C4-2B (cell line): ENCODE measurements around the gene USP25.

Experiments
- H3K27ac ChIP-seq: fragments of 450-650 bp; 2 replicates; pipeline ENCODE4 v1.5.1; 2017
- ZFX ChIP-seq: fragments of 450-650 bp; IDR thresholded peaks from 2 replicates; pipeline ENCODE4 v1.6.1; 2017
- TF ChIP-seq, protein P1 (sequence below): fragments of 450-650 bp; conservative IDR thresholded peaks from 2 replicates; pipeline ENCODE4 v1.5.1; 2017; ENCODE audit warnings: mild to moderate bottlenecking

USP25 gene

DNA sequence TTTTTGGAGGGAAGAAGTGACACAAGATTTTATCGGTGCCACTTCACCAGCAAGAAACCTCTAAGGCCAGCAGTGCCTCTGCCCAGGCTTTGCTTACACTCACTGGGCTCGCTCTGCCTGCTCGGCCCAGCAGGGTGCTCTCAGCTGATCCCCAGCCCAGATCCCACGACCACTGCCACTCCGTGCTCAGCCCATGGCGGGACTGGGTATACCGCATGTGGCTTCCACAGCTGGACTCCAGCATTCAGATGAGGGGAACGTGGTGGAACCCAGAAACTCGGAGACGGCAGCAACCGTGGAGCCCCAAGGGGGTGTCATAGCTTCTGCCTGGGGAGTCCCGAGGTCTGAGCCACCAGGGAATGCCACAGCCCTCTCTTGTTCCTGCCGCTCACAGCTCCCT lies 12.9 kb downstream of the USP25 start:
- H3K27ac ChIP-seq = no peak overlapping the region
- TF ChIP-seq, protein P1, sequence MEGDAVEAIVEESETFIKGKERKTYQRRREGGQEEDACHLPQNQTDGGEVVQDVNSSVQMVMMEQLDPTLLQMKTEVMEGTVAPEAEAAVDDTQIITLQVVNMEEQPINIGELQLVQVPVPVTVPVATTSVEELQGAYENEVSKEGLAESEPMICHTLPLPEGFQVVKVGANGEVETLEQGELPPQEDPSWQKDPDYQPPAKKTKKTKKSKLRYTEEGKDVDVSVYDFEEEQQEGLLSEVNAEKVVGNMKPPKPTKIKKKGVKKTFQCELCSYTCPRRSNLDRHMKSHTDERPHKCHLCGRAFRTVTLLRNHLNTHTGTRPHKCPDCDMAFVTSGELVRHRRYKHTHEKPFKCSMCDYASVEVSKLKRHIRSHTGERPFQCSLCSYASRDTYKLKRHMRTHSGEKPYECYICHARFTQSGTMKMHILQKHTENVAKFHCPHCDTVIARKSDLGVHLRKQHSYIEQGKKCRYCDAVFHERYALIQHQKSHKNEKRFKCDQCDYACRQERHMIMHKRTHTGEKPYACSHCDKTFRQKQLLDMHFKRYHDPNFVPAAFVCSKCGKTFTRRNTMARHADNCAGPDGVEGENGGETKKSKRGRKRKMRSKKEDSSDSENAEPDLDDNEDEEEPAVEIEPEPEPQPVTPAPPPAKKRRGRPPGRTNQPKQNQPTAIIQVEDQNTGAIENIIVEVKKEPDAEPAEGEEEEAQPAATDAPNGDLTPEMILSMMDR = no peak
- no peak for TF ChIP-seq ZFX

- TF ChIP-seq, protein P1 = no peak
- TF ChIP-seq ZFX = no peak
- no peak overlapping the region for H3K27ac ChIP-seq
Measured at GRCh38 chr21:15743593-15743992, 13.8 kb downstream of the USP25 start.

DNA sequence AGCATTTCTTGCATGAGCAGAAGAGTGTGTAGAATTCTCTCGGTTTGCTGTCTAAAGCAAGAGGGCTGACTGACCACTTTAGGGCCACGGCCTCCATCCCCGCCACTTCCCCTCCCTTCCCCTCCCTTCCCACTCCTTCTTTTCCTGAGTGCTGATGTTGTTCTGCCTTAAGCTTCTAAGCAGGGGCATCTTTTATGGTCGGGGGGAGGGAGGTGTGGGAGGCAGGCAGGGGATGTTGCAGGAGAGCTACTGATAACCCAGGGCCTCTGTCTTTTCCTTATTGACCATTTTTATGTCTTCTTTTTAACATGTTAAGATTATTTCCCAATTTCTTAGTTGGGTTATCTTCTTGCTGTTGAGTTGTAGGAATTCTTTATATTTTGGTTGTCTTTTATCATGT lies 15.1 kb downstream of the USP25 start:
- no peak overlapping the region for H3K27ac ChIP-seq
- TF ChIP-seq, protein P1 = no peak
- TF ChIP-seq ZFX = no peak

DNA sequence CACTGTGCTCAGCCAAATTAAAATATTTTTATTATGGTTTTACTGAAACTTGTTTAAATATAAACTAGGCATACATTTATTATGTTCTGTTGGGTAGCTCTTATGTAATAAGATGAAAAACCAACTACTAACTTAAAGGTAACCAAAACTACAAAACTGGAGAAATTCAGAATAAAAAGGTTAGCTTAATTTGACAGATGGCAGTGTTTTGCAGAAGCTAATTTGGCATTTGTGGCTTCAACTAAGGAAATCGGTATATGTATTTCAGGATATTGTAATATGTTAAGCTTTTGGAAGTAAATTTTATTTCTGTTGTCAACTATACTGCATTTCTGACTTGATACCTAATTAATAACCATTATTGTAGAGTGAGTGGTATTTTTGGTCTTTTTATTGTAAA lies 18.8 kb downstream of the USP25 start:
- no peak for TF ChIP-seq ZFX
- TF ChIP-seq, protein P1 = no peak
- no peak overlapping the region for H3K27ac ChIP-seq

GRCh38 chr21:15749082-15749860 lies 19.5 kb downstream of the USP25 start:
- TF ChIP-seq, protein P1 = no peak
- TF ChIP-seq ZFX = no peak
- H3K27ac ChIP-seq = no peak overlapping the region

GRCh38 chr21:15749861-15750159 lies 20.0 kb downstream of the USP25 start:
- no peak for TF ChIP-seq ZFX
- H3K27ac ChIP-seq = no peak overlapping the region

GRCh38 chr21:15751037-15751436 lies 21.3 kb downstream of the USP25 start:
- H3K27ac ChIP-seq = no peak overlapping the region
- no peak for TF ChIP-seq ZFX

DNA sequence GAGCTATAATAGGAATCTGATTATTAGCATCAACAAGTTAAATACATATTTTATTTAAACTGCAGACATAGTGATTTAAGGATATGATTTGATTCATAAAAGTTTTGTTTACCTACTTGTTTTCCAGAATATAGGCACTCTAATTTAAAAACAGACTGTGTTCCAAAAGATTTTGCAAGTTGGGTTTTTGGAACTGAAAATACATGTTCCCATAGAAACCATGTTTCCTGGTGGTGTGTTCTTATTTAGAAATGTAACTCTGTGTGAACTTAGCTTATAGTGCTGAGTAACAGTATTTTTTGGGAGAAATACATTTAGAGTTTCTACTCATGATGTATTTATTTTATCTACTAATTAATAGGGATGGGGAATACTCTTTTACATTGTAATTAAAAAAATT lies 21.8 kb downstream of the USP25 start:
- TF ChIP-seq ZFX = no peak
- no peak overlapping the region for H3K27ac ChIP-seq

DNA sequence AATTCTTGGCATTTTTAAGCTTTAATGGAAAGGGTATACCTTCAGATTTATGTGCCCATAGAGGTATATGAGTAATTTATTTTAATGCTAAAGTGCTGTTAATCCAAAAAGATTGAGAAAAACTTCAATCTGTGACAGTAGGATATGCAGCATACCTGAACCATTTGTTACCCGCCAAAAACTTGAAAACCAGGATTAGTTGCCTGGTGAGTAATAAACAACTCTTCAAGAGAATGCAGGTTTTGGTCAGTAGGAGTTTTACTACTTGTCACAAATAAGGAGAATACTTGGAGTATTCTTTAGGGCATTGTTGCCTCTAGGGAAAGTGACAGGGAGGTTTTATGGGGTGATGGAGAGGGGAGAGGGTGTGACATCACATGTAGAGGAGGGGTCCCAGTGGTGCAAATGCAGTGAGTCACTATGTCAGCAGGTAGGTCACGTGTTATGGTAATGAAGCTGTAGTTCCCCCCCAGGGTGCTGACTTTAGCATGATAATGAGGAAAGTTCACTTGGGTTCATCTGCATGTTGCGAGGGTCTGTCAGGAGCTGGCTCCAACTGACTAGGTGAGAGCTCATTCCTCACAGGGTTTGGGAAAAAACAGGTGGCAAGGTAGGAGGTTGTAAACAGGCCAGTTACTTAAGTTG lies 23.1 kb downstream of the USP25 start:
- no peak for TF ChIP-seq ZFX
- TF ChIP-seq, protein P1 = no peak
- no peak overlapping the region for H3K27ac ChIP-seq
